ENCODE measurements around the gene TRIM34.
"Not testable (repeated sequence)": the region's sequence is repeated elsewhere in the genome, so short reads cannot be mapped to it uniquely, and the experiment has no call there.

Gene TRIM34, protein sequence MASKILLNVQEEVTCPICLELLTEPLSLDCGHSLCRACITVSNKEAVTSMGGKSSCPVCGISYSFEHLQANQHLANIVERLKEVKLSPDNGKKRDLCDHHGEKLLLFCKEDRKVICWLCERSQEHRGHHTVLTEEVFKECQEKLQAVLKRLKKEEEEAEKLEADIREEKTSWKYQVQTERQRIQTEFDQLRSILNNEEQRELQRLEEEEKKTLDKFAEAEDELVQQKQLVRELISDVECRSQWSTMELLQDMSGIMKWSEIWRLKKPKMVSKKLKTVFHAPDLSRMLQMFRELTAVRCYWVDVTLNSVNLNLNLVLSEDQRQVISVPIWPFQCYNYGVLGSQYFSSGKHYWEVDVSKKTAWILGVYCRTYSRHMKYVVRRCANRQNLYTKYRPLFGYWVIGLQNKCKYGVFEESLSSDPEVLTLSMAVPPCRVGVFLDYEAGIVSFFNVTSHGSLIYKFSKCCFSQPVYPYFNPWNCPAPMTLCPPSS

DNA sequence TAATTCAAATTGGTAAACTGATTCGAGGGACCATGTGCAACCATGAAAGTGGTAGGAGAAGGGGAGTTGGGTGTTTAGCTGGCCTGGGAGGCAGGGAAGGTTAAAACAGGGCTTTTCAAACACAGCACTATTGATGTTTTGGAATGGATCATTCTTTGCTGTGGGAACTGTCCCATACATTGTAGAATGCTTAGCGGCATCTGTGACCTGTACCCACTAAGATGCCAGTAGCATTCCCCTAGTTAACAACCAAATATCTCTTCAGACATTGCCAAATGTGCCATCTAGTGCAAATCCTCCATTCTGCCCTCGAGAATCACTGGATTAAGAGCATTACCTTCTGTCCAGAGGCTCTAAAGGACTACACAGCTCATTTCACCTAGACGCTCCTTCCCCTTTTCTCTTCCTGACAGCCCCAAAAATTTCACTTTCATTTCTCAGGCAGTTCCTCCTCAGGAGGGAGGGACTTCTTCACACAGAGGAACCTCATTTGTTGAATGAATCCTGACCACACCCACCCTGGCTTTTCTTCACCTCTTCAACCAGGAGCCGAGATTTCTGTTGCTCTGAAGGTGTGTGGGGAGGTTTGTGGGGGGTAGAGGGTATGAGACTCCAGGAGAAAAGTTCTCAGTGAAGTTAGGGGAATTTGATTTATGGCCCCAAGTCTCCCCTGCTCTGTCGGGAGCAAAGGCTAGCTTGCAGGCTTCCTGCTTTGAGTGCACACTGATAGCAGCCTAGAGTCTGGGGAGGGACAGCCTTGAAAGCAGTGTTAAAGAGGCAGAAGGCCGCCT lies at the start of gene TRIM34:
Gene TRIM34, plus strand, starts transcription at position 513 of the 791 bp plus-strand sequence. CDS start 7,331 bp downstream, outside the sequence.
- no peak for FAIRE-seq

DNA sequence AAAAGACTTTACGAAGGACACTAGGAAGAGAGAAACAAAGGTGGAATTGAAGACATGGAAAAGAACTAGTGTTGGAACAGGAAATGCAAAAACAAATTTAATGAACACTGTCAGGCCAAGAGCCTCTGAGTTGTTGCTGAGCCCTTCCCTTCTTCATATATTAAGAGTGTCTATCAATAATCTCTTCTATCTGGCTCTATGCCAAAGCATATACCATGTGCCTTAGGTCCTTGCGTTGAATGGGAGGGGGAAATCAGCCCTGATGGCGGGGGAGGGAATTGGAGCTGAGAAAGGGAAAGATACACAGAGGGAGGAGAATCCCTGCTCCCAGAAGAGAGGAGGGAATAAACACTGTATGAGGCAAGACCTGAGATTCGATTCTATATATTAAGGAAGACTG lies 49.6 kb upstream of the TRIM34 start:
- FAIRE-seq: no peak

DNA sequence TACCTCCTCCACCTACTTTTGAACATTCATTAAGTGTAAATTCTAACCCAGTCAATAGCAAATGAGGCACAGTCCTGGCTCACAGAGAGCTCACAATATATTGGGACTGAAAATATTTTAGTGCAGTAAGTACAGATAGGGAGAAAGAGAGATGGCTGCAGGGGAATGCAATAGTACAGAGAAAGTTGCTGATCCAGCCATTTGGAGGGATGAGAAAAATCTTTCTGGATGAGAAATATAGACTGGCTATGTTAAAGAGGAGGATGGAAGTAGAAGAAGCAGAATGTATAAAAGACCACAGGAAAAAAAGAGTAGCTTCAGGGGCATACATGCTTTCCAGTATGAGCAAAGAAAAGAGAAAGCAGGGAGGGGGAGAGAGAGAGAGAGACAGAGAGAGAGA lies 47.7 kb upstream of the TRIM34 start:
- no peak for FAIRE-seq

DNA sequence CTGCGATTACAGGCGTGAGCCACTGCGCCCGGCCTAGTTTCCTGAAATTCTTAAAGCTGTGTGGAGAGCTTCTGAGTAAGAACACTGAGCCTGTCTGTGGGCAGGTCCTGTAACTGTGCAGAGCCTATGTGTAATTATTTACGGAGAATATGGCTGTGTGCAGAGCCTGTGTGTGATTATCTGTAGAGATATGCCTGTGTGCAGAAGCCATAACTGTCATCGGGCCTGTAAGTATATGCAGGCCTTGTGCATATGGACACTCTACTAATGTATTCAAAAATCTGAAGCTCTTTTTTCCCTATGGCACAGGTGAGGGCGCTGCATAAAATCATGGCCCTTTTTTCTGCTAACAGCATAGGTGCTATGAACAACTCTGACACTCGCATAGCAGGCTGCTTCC lies 44.2 kb upstream of the TRIM34 start, which contains the start of gene OR52B6:
Gene OR52B6, plus strand, starts transcription at position 301 of the 400 bp plus-strand sequence. Its CDS starts 0 bp downstream, at position 301.
- FAIRE-seq: no peak

DNA sequence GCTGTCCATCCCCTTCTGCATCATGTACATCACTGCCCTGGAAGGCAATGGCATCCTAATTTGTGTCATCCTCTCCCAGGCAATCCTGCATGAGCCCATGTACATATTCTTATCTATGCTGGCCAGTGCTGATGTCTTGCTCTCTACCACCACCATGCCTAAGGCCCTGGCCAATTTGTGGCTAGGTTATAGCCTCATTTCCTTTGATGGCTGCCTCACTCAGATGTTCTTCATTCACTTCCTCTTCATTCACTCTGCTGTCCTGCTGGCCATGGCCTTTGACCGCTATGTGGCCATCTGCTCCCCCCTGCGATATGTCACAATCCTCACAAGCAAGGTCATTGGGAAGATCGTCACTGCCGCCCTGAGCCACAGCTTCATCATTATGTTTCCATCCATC lies 43.8 kb upstream of the TRIM34 start:
- no peak for FAIRE-seq

DNA sequence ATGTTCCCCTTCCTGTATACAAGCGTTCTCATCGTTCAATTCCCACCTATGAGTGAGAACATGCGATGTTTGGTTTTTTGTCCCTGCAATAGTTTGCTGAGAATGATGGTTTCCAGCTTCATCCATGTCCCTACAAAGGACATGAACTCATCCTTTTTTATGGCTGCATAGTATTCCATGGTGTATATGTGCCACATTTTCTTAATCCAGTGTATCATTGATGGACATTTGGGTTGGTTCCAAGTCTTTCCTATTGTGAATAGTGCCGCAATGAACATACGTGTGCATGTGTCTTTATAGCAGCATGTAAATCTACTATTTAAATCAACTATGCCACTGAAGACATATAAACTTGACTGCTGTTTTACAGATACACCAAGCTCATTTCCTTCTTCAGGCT lies 40.3 kb upstream of the TRIM34 start:
- not testable (repeated sequence) for FAIRE-seq

DNA sequence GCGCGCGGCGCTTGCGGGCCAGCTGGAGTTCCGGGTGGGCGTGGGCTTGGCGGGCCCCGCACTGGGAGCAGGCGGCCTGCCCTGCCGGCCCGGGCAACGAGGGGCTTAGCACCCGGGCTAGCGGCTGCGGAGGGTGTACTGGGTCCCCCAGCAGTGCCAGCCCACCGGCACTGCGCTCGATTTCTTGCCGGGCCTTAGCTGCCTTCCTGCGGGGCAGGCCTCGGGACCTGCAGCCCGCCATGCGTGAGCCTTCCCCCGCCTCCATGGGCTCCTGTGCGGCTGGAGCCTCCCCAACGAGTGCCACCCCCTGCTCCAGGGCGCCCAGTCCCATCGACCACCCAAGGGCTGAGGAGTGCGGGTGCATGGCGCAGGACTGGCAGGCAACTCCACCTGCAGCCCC lies 34.9 kb upstream of the TRIM34 start:
- FAIRE-seq: not testable (repeated sequence)

DNA sequence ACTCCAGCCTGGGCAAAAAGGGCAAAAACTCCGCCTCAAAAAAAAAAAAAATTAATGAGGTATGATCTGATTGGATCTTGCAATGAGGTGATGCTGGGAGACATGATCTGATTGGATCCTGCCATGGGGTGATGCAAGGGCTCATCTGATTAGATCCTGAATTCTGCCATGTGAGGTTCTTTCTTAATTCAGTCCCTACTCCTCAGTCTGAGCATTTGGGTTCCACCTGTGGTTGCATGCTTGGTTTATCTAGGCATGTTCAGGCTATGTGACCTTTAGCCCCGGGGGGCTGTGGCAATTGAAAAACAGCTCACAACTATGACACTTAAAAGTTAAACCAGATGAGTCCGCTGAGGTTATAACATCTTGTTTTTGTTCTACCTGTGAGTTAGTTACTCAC lies 33.2 kb upstream of the TRIM34 start:
- FAIRE-seq: no peak

DNA sequence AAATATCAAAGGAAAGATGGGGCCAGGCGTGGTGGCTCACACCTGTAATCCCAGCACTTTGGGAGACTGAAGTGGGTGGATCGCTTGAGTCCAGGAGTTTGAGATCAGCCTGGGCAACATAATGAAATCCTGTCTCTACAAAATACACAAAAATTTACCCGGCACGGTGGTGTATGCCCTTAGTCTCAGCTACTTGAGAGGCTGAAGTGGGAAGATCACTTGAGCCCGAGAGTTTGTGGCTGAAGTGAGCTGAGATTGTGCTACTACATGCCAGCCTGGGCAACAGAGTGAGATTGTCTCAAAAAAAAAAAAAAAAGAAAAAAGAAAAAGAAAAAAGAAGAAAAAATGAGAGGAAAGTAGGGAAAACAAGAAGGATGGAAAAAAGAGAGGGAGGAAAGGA lies 32.2 kb upstream of the TRIM34 start:
- no peak for FAIRE-seq

DNA sequence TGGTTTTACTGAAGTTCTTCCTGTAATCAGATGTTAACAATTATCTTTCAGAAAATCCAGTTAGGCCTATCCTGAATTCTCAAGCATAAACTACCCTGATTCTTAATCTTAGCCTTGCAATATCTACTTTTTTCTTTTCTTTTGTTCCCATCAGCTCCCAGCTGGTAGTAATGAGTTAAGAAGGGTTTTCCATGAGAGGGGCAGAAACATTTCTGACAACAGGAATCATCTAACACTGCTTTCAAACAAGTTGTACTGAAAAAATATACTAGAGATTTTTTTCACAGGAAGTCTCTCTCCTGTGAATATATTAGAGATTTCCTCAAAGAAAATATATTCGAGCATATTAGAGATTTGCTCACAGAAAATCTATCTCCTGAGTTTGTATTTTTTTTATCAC lies 31.7 kb upstream of the TRIM34 start:
- no peak for FAIRE-seq

DNA sequence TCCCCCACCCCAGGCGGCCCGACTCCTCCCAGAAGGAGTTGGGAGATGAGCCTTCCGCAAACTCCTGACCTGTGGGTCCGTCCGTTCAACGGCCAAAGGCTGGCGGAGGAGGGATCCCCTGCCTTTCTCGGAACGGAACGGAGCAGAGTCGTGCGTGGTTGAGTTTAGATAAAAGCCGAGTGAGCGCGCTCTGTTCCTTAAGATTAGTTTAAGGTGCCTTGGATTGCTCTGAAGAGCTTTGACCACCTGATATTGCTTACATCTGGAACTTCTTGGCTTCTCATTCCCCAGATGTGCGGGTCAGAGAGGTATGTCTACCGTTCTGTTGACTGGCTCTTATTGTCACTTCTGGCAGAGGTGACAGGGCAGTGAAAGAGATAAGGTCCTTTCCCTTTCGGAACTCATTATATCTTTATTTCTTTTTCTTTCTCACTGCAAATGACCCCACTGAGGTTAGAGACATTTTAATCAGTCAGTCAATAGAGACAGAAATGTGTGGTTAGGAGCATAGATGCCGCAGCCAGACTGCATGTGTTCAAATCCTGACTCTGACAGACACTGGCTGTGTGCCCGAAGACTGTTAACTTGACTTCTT lies 28.1 kb upstream of the TRIM34 start, which contains the start of gene TRIM6:
Gene TRIM6, plus strand, starts transcription at position 31 of the 595 bp plus-strand sequence. Its CDS starts 261 bp downstream, at position 292.
- FAIRE-seq: no peak

DNA sequence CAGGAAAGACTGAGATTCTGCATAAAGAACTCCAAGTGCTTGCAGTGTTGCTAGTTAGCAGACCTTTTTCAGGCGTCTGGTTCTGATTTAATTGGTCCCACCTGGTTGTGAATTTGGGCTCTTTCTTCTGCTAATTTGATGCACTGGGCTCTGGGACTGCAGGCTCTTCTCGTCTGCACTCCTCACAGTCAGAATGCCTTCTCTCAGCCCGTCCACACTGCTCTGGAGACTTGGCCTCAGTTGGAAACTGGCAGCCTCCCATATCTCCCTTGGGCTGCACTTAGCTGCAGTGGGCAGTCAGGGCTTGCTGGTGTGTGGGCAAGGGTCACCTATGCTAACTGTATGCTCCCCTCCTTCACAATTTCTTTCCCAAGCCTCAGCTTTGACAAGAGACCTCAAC lies 26.8 kb upstream of the TRIM34 start:
- no peak for FAIRE-seq

DNA sequence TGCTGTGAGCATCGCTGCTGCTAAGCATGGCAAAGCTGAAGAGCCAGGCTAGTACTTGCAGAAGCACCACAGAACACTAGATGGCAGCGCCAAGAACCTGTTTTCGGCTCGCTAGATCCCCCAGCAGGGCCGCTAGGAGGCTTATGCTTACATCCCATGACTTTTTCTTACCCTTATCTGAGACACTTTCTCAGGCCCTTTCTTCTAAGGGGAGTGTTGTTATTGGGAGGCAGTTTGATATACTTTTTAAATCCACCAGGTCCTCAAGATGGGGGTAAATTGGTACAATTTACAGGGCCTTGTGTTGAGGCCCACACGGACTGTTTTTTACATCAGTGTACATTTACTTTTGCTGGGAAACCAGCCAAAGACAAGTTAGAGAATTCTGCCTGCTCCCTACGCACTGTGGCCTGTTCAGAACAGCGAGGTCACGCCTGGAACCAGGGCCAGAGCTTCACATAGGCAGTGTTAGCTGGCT lies 24.4 kb upstream of the TRIM34 start:
- FAIRE-seq: no peak

DNA sequence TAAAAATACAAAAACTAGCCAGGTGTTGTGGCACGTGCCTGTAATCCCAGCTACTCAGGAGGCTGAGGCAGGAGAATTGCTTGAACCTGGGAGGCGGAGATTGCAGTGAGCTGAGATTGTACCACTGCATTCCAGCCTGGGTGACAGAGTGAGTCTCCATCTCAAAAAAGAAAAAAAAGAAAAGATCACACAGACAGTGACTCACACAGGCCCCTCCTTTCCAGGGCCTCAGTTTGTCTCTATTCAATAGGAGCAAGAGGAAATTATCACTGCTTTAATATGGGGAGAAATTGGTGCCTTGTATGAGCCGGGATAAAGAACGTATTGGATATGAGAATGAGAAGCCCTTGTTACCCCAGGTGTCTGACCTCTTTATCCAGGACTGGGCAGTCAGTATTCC lies 22.0 kb upstream of the TRIM34 start:
- FAIRE-seq: not testable (repeated sequence)

DNA sequence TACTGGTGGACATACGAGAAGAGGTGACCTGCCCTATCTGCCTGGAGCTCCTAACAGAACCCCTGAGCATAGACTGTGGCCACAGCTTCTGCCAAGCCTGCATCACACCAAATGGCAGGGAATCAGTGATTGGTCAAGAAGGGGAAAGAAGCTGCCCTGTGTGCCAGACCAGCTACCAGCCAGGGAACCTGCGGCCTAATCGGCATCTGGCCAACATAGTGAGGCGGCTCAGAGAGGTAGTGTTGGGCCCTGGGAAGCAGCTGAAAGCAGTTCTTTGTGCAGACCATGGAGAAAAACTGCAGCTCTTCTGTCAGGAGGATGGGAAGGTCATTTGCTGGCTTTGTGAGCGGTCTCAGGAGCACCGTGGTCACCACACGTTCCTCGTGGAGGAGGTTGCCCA lies 21.5 kb upstream of the TRIM34 start:
- FAIRE-seq: no peak

DNA sequence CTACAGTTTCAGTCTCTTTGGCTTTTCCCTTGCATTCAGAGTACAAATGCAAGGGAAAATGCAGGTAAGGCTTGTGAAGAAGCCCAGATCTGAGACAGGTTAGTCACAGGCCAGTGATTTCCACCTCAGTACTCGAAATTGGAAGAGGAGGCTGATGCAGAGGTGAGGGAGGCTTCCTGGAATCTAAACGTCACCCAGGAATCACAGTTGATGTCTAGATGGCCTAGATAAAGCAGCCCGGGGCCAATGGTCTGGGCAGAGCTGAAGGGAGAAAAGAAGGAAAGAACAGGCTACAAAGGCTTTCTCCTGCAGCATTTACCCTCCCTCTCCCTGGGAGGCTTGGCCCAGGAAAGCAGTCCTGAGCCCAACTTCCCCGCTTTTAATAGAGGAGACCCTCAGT lies 19.9 kb upstream of the TRIM34 start:
- FAIRE-seq: no peak

DNA sequence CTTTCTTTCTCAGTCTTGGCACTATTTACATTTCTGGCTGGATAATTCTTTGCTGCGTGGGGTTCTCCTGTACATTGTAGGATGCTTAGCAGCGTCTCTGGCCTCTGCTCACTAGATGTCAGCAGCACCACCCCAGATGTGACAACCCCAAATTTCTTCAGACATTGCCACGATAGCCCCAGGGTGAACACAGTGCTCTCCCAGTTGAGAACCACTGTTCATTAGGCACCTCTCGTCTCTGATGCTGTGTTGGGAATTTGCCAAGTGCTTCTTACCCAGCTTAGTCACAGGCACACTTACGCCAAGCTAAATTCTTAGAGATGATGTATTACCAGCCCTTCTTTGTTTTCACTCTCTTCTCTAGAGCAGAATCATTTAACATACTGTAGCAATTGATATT lies 19.0 kb upstream of the TRIM34 start:
- FAIRE-seq: no peak

DNA sequence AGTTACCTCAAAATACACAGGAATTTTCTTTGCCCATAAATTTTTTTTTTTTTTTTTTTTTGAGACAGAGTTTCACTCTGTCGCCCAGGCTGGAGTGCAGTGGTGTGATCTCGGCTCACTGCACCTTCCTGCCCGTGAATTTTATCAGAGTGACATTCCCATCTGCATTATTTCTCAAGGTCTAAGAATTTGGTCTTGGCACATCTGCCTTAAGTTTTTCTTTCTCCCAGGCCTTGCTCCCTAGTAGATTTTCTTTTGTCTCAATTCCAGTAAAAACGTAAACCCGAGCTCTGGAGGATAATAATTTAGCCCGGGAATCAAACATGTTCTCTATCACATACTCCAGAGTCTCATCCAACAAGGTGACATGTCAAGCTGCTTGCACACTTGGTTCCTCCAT lies 16.0 kb upstream of the TRIM34 start:
- no peak for FAIRE-seq

DNA sequence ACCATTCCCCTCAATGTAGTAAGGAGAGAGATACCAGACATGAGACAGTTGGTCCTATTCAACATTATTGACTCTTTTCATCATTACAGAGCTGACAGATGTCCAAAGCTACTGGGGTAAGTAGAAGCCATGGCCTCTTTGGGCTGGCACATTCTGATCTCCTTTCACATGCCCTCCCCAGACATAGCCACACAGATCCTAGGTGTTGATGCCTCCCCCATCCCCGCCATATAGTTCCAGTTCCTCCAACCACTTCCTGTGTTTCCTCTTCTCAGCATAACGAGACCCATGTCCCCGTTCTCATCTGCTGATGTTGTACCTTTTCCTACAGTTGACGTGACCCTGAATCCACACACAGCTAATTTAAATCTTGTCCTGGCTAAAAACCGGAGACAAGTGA lies 14.4 kb upstream of the TRIM34 start:
- no peak for FAIRE-seq

DNA sequence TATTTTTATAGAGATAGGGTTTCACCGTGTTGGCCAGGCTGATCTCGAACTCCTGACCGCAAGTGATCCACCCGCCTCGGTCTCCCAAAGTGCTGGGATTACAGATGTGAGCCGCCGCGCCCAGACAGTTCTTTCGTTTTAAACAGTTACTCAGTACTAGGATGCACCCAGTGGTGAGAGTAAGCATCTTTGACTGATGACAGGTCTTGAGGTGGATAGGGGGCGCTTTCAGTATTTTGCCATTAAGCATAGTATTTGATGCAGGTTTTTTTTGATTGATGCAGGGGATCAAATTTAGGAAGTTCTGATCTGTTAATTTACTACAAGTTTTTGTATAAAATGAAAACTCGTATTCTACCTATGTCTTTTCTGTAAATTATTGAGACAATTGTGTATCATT lies 13.2 kb upstream of the TRIM34 start:
- no peak for FAIRE-seq

DNA sequence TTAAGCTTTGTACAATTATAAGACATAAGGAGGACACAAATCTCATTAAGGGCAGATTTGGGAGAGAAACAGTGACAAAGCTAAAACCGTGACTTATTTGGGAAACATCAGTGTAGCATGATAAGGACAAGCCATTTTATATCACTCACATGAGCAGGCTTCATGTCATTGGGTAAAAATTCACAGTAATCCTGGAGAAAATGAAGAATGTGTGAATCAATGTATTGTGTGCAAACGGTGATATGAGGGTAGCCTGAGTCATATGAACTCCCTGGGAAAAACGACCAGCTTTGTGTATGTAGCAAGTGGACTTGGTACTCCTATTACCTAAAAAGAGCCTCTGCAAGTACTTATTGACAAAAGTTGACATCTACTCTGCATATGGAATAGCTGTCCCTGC lies 6.0 kb upstream of the TRIM34 start:
- no peak for FAIRE-seq

DNA sequence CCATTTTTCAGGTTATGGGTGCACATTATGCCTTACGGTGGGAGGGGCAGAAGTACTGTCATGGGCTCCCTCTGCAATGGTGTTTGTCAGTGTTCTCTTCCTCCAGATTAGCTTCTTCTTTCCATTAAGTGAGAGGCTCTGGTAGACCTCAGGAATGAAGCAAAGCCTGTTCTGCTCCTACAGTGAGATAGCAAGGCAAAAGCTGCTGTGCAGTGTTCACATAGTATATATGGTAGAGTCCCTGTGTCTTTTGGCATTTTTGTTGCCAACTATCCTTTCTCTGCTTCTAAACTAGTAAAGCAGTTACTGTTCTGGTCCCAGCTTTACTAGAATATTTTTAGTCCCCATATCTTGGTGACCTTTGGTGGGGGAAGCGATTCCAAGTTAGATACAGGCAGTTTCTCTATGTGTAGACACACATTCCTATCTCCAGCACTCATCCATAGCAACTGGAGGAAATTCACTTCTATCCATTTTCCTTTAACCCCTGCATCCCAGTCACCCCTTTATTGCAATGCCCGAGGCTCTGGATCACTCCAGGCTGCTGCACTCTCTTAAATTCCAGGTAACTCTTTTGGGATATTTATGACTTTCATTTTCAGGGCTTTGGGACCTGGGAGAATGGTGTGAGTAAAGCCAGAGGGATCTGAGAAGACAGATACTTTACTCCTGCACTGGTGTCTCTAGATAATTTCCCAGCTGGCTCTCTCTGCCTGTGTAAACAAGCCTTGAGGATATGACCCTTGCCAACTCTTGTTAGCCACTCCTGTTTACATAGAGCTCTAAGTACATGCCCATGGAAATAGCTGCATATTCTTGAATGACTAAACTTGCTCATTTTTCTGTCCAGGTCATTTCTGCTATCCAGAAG lies 3.9 kb upstream of the TRIM34 start:
- FAIRE-seq: no peak

Data from islet of Langerhans (tissue), 1 donor.